AG09309 (cell line): Measurements from ENCODE around the gene ATL3.
"Not testable (repeated sequence)": the region's sequence is repeated elsewhere in the genome, so short reads cannot be mapped to it uniquely, and the experiment has no call there.

ENCODE experiments used
- DNase-seq: peaks from one replicate; pipeline ENCODE4 v3.0.0-alpha.2; 2010; ENCODE audit warnings: low read depth
- H3K4me3 ChIP-seq: 2 replicates; pipeline ENCODE4 v1.5.1; 2011; ENCODE audit warnings: mild to moderate bottlenecking, low read depth, low read length, moderate library complexity; ENCODE audit not compliant: control insufficient read depth
- TF ChIP-seq, protein P1 (sequence below): IDR thresholded peaks from 2 replicates; pipeline ENCODE4 v1.5.1; 2011; ENCODE audit warnings: mild to moderate bottlenecking, low read depth, low read length, inconsistent platforms; ENCODE audit not compliant: insufficient read depth, control insufficient read depth; ENCODE audit errors: missing control alignments

The ATL3 gene

GRCh38 chr11:63623513-63624140, 47.5 kb downstream of the ATL3 start:
- no peak overlapping the region for H3K4me3 ChIP-seq
- DNase-seq: no peak
- TF ChIP-seq, protein P1, sequence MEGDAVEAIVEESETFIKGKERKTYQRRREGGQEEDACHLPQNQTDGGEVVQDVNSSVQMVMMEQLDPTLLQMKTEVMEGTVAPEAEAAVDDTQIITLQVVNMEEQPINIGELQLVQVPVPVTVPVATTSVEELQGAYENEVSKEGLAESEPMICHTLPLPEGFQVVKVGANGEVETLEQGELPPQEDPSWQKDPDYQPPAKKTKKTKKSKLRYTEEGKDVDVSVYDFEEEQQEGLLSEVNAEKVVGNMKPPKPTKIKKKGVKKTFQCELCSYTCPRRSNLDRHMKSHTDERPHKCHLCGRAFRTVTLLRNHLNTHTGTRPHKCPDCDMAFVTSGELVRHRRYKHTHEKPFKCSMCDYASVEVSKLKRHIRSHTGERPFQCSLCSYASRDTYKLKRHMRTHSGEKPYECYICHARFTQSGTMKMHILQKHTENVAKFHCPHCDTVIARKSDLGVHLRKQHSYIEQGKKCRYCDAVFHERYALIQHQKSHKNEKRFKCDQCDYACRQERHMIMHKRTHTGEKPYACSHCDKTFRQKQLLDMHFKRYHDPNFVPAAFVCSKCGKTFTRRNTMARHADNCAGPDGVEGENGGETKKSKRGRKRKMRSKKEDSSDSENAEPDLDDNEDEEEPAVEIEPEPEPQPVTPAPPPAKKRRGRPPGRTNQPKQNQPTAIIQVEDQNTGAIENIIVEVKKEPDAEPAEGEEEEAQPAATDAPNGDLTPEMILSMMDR: no peak

GRCh38 chr11:63622323-63622722, 48.9 kb downstream of the ATL3 start:
- H3K4me3 ChIP-seq: no peak overlapping the region
- DNase-seq: no peak
- TF ChIP-seq, protein P1: no peak

GRCh38 chr11:63621071-63621470, 50.1 kb downstream of the ATL3 start:
- no peak for DNase-seq
- TF ChIP-seq, protein P1: no peak
- no peak overlapping the region for H3K4me3 ChIP-seq

- no peak for DNase-seq
- no peak overlapping the region for H3K4me3 ChIP-seq
- TF ChIP-seq, protein P1: no peak
These were observed 51.2 kb downstream of the ATL3 start for GRCh38 chr11:63619967-63620366.

GRCh38 chr11:63617686-63618085, 53.5 kb downstream of the ATL3 start:
- DNase-seq, H3K4me3 ChIP-seq: not testable (repeated sequence)

DNA sequence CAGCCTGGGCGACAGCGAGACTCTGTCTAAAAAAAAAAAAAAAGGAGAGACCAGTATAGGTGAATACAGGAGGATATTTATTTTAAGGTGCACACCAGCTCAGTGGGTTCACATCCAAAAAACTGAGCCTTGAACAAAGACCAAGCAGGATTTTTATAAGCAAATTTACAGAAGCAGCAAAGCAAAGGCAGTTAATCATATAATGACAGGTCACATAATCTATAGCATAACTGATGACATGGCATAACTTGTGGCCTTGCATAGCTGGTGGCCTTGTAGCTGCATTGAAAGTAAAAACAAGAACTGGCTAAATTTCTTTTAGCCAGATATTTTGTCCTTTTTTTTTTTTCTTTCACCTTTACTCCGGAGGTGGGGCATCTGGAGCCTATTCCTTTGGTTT, 54.2 kb downstream of the ATL3 start:
- TF ChIP-seq, protein P1: no peak
- DNase-seq: no peak
- H3K4me3 ChIP-seq: no peak overlapping the region

GRCh38 chr11:63614136-63614671, 57.0 kb downstream of the ATL3 start, which contains the start of gene PLAAT3:
Gene PLAAT3, minus strand, starts transcription at chr11:63614433. Its CDS starts 419 bp downstream, at chr11:63614014.
- peak within 1 kb of the TSS; percentile 71 for H3K4me3 ChIP-seq
- TF ChIP-seq, protein P1: no peak
- DNase-seq: no peak
